Measurements from ENCODE around the gene KCMF1. TPM values are rescaled to one million over a fixed set of nuclear protein-coding genes. Genes with fewer than 3 reads are reported as not detected.

Gene KCMF1
- polyA plus RNA-seq, 1 of the 3 experiments (the other 2 are of a cell fraction) = 37.0 TPM

- no peaks in the 10 kb centered on the region for H3K27me3 ChIP-seq (ENCODE audit: insufficient read depth)
- CTCF ChIA-PET = interaction anchor here (0.6 to 1.8 kb wide), 34 partner anchors 8 to 526 kb away, joined by 3 to 17 read pairs (median 4); no protein-coding TSS in a partner anchor
- peak overlapping the region; percentile 23 to 35; a peak in 3 of 4 replicates for H3K27ac ChIP-seq (ENCODE audit: low read depth in 2 of 2, low read length in 1 of 2)
- H3K79me2 ChIP-seq (ENCODE audit: insufficient read depth) = peaks cover 100% of the 10 kb centered on the region
- peaks cover 0 to 52% of the 10 kb centered on the region in 2 experiments; a peak in 3 of 4 replicates for H3K4me1 ChIP-seq (ENCODE audit: control insufficient read depth in 1 of 2, insufficient read depth in 2 of 2, low read depth in 1 of 2, low read length in 1 of 2)
- DNase-seq = peak; percentile 21
- H3K36me3 ChIP-seq (replicated peaks in 1 of 2; ENCODE audit: control insufficient read depth in 1 of 2, insufficient read depth in 2 of 2, low read length in 1 of 2) = no peaks in the 10 kb centered on the region
- H2AFZ ChIP-seq (ENCODE audit: low read depth) = no peak overlapping the region
- POLR2A ChIA-PET = interaction anchor here (0.7 kb wide), 1 partner anchor 283 kb away, joined by 3 read pairs; no protein-coding TSS in a partner anchor
- H3K9me3 ChIP-seq = no peaks in the 10 kb centered on the region
- no peak overlapping the region for H3K4me2 ChIP-seq
- TF ChIP-seq, protein P1, sequence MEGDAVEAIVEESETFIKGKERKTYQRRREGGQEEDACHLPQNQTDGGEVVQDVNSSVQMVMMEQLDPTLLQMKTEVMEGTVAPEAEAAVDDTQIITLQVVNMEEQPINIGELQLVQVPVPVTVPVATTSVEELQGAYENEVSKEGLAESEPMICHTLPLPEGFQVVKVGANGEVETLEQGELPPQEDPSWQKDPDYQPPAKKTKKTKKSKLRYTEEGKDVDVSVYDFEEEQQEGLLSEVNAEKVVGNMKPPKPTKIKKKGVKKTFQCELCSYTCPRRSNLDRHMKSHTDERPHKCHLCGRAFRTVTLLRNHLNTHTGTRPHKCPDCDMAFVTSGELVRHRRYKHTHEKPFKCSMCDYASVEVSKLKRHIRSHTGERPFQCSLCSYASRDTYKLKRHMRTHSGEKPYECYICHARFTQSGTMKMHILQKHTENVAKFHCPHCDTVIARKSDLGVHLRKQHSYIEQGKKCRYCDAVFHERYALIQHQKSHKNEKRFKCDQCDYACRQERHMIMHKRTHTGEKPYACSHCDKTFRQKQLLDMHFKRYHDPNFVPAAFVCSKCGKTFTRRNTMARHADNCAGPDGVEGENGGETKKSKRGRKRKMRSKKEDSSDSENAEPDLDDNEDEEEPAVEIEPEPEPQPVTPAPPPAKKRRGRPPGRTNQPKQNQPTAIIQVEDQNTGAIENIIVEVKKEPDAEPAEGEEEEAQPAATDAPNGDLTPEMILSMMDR (IDR thresholded peaks at IDR 0.05) = peak; percentile 68
- TF ChIP-seq RAD21 (IDR thresholded peaks at IDR 0.05; ENCODE audit: low read length) (peak; percentile 25; the same call in 1 of the 2 replicates), SMC3 (IDR thresholded peaks at IDR 0.05; ENCODE audit: low read depth, low read length) (0 out of 2 replicates have a peak, but pooled peaks have one; percentile 5)
- TF ChIP-seq, protein P2, sequence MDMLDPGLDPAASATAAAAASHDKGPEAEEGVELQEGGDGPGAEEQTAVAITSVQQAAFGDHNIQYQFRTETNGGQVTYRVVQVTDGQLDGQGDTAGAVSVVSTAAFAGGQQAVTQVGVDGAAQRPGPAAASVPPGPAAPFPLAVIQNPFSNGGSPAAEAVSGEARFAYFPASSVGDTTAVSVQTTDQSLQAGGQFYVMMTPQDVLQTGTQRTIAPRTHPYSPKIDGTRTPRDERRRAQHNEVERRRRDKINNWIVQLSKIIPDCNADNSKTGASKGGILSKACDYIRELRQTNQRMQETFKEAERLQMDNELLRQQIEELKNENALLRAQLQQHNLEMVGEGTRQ (IDR thresholded peaks at IDR 0.05; ENCODE audit: borderline replicate concordance, low read depth, low read length) = no peak
- H3K9me2 ChIP-seq = no peaks in the 10 kb centered on the region
- no peak overlapping the region; a peak in 1 of 4 replicates for H3K4me3 ChIP-seq (ENCODE audit: low read depth in 2 of 2, low read length in 1 of 2)
- H3F3A ChIP-seq (replicated peaks; ENCODE audit: insufficient read depth) = peaks cover 35% of the 10 kb centered on the region
- WGBS (ENCODE audit: low lambda C conversion rate) = 22% methylated on average over 5 of the region's 5 CpGs
- H4K20me1 ChIP-seq (ENCODE audit: insufficient read depth) = peaks cover 95% of the 10 kb centered on the region
- H3K9ac ChIP-seq = no peak overlapping the region
Observed at GRCh38 chr2:85017411-85018048, 46.6 kb downstream of the KCMF1 start.

DNA sequence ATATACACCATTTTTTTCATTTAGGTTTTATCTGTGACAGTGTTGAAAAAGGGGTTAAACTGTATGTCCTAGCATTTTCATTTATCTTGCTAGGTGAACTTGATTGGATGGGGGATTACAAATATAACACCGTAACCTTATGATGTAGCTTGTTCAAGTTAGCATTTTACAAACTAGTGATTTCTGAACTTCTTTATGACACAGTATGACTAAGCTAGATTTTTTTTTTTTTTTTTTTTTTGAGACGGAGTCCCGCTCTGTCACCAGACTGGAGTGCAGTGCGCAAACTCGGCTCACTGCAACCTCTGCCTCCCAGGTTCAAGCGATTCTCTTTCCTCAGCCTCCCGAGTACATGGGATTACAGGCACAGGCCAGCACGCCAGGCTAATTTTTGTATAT is 47.1 kb downstream of the KCMF1 start:
- H3K27ac ChIP-seq (ENCODE audit: low read depth in 2 of 2, low read length in 1 of 2) = peak overlapping the region in 1 of 2 experiments; percentile 35; a peak in 2 of 4 replicates
- ChIA-PET POLR2A (no interaction called here), CTCF (interaction anchor here (0.6 to 1.6 kb wide), 31 partner anchors 8 to 527 kb away, joined by 3 to 17 read pairs (median 4); no protein-coding TSS in a partner anchor)
- no peaks in the 10 kb centered on the region for H3K9me2 ChIP-seq
- H3K4me3 ChIP-seq (ENCODE audit: low read depth in 2 of 2, low read length in 1 of 2) = no peak overlapping the region; a peak in 1 of 4 replicates
- WGBS (ENCODE audit: low lambda C conversion rate) = 77% methylated on average over 8 of the region's 8 CpGs
- H3K9me3 ChIP-seq = no peaks in the 10 kb centered on the region
- no peak overlapping the region for H3K9ac ChIP-seq
- DNase-seq = no peak
- H2AFZ ChIP-seq (ENCODE audit: low read depth) = no peak overlapping the region
- H4K20me1 ChIP-seq (ENCODE audit: insufficient read depth) = peaks cover 94% of the 10 kb centered on the region
- no peaks in the 10 kb centered on the region for H3K36me3 ChIP-seq (replicated peaks in 1 of 2; ENCODE audit: control insufficient read depth in 1 of 2, insufficient read depth in 2 of 2, low read length in 1 of 2)
- H3K4me1 ChIP-seq (ENCODE audit: control insufficient read depth in 1 of 2, insufficient read depth in 2 of 2, low read depth in 1 of 2, low read length in 1 of 2) = peaks cover 0 to 48% of the 10 kb centered on the region in 2 experiments; a peak in 3 of 4 replicates
- TF ChIP-seq NFIC (IDR thresholded peaks at IDR 0.05; ENCODE audit: borderline replicate concordance) (no peak), GATA2 (CRISPR knock-in tag; IDR thresholded peaks at IDR 0.05) (no peak), IRF3 (IDR thresholded peaks at IDR 0.05; ENCODE audit: low read depth, low read length) (no peak), FOXJ3 (CRISPR knock-in tag; IDR thresholded peaks at IDR 0.05) (no peak), CHD2 (IDR thresholded peaks at IDR 0.05; ENCODE audit: low read length, partially characterized antibody) (no peak), POLR2AphosphoS5 (IDR thresholded peaks at IDR 0.05; ENCODE audit: low read depth, low read length) (no peak), YY1 (IDR thresholded peaks at IDR 0.05; ENCODE audit: low read depth) (no peak), TEAD4 (IDR thresholded peaks at IDR 0.05; ENCODE audit: borderline replicate concordance, insufficient read depth) (no peak), EP300 (IDR thresholded peaks at IDR 0.05; ENCODE audit: borderline replicate concordance in 1 of 2, low read depth in 1 of 2, low read length in 1 of 2) (no peak), TAF1 (IDR thresholded peaks at IDR 0.05; ENCODE audit: borderline replicate concordance, low read depth, low read length) (no peak), SIN3A (IDR thresholded peaks at IDR 0.05; ENCODE audit: borderline replicate concordance, low read depth, low read length) (no peak), JUND (IDR thresholded peaks at IDR 0.05) (no peak), RFX5 (IDR thresholded peaks at IDR 0.05; ENCODE audit: low read length) (no peak)
- TF ChIP-seq, protein P3, sequence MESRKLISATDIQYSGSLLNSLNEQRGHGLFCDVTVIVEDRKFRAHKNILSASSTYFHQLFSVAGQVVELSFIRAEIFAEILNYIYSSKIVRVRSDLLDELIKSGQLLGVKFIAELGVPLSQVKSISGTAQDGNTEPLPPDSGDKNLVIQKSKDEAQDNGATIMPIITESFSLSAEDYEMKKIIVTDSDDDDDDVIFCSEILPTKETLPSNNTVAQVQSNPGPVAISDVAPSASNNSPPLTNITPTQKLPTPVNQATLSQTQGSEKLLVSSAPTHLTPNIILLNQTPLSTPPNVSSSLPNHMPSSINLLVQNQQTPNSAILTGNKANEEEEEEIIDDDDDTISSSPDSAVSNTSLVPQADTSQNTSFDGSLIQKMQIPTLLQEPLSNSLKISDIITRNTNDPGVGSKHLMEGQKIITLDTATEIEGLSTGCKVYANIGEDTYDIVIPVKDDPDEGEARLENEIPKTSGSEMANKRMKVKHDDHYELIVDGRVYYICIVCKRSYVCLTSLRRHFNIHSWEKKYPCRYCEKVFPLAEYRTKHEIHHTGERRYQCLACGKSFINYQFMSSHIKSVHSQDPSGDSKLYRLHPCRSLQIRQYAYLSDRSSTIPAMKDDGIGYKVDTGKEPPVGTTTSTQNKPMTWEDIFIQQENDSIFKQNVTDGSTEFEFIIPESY (IDR thresholded peaks at IDR 0.05; ENCODE audit: borderline replicate concordance, low read depth) = no peak
- TF ChIP-seq, protein P4, sequence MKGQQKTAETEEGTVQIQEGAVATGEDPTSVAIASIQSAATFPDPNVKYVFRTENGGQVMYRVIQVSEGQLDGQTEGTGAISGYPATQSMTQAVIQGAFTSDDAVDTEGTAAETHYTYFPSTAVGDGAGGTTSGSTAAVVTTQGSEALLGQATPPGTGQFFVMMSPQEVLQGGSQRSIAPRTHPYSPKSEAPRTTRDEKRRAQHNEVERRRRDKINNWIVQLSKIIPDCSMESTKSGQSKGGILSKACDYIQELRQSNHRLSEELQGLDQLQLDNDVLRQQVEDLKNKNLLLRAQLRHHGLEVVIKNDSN (IDR thresholded peaks at IDR 0.05; ENCODE audit: borderline replicate concordance, low read depth) = no peak
- peaks cover 32% of the 10 kb centered on the region for H3F3A ChIP-seq (replicated peaks; ENCODE audit: insufficient read depth)
- no peaks in the 10 kb centered on the region for H3K27me3 ChIP-seq (ENCODE audit: insufficient read depth)
- H3K79me2 ChIP-seq (ENCODE audit: insufficient read depth) = peaks cover 100% of the 10 kb centered on the region
- no peak overlapping the region for H3K4me2 ChIP-seq
